Measurements from ENCODE around the gene COA7.

DNA sequence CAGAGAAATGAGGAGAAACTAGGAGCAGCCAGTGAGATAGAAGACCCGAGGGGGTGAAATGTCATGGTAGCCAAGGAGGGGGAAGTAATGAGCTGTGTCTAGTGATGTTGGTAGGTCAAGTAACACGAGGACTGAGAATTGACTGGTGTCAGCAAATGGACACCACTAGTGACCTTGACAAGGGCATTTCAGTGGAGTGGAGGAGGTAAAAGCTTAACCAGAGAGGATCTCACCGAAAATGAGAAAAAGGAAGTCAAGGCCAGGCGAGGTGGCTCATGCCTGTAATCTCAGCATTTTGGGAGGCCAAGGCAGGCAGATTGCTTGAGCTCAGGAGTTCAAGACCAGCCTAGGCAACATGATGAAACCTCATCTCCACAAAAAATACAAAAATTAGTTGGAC lies 25.1 kb upstream of the COA7 start:
- TF ChIP-seq EZH2 (optimal IDR thresholded peaks at IDR 0.05; ENCODE audit: low read depth, low read length): no peak
- TF ChIP-seq, protein P1, sequence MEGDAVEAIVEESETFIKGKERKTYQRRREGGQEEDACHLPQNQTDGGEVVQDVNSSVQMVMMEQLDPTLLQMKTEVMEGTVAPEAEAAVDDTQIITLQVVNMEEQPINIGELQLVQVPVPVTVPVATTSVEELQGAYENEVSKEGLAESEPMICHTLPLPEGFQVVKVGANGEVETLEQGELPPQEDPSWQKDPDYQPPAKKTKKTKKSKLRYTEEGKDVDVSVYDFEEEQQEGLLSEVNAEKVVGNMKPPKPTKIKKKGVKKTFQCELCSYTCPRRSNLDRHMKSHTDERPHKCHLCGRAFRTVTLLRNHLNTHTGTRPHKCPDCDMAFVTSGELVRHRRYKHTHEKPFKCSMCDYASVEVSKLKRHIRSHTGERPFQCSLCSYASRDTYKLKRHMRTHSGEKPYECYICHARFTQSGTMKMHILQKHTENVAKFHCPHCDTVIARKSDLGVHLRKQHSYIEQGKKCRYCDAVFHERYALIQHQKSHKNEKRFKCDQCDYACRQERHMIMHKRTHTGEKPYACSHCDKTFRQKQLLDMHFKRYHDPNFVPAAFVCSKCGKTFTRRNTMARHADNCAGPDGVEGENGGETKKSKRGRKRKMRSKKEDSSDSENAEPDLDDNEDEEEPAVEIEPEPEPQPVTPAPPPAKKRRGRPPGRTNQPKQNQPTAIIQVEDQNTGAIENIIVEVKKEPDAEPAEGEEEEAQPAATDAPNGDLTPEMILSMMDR (IDR thresholded peaks at IDR 0.05; ENCODE audit: low read length): no peak
- no peak for TF ChIP-seq EZH2phosphoT487 (IDR thresholded peaks at IDR 0.05; ENCODE audit: low read length)

Measured in MM.1S (cell line).